ENCODE measurements around the gene CYS1. TPM values are rescaled to one million over a fixed set of nuclear protein-coding genes. Genes with fewer than 3 reads are reported as not detected.

CYS1 gene
- polyA plus RNA-seq, 3 donors: not detected

- Histone ChIP-seq H3K4me2 (replicated peaks; ENCODE audit: extremely low read depth, low read length, poor library complexity, severe bottlenecking) (no peak overlapping the region), H2AFZ (ENCODE audit: insufficient read depth, low read depth, low read length, poor library complexity, severe bottlenecking) (no peak overlapping the region), H3K27ac (ENCODE audit: low read depth in 1 of 2, low read length in 2 of 2) (no peak overlapping the region), H3K4me3 (replicated peaks in 1 of 3; ENCODE audit: low read depth in 2 of 3, low read length in 3 of 3) (no peak overlapping the region), H4K20me1 (ENCODE audit: insufficient read depth, low read length) (peaks cover 26% of the 10 kb centered on the region), H3K79me2 (ENCODE audit: insufficient read depth, low read length) (no peaks in the 10 kb centered on the region), H3K27me3 (ENCODE audit: control insufficient read depth in 2 of 2, insufficient read depth in 2 of 2, low read length in 2 of 2) (no peaks in the 10 kb centered on the region), H3K4me1 (ENCODE audit: control insufficient read depth in 1 of 2, insufficient read depth in 2 of 2, low read length in 2 of 2) (peaks cover 9 to 11% of the 10 kb centered on the region in 2 donors), H3K9me3 (replicated peaks in 1 of 2; ENCODE audit: control insufficient read depth in 1 of 2, insufficient read depth in 1 of 2, low read length in 2 of 2) (no peaks in the 10 kb centered on the region), H3K9ac (ENCODE audit: insufficient read depth, low read length, poor library complexity, severe bottlenecking) (no peak overlapping the region), H3K36me3 (replicated peaks in 1 of 2; ENCODE audit: control insufficient read depth in 1 of 2, insufficient read depth in 2 of 2, low read length in 2 of 2) (peaks cover 14 to 23% of the 10 kb centered on the region in 2 donors)
- H3K27ac Mint-ChIP-seq: peak overlapping the region in 1 of 7 donors; percentile 50
- peaks cover 23 to 25% of the 10 kb centered on the region in 2 donors for H3K36me3 Mint-ChIP-seq
- WGBS (ENCODE audit: insufficient coverage): 94% methylated on average over 30 of the region's 39 CpGs
- peaks cover 3 to 17% (median 6%) of the 10 kb centered on the region in 3 donors for H3K27me3 Mint-ChIP-seq (ENCODE audit: low read depth in 3 of 3)
- no peak for TF ChIP-seq CTCF (IDR thresholded peaks at IDR 0.05)
- no peaks in the 10 kb centered on the region for H3K9me3 Mint-ChIP-seq
- H3K4me1 Mint-ChIP-seq: peaks cover 21% of the 10 kb centered on the region
- no peak for DNase-seq
- H3K4me3 Mint-ChIP-seq: no peak overlapping the region
- intact Hi-C loops (cut with micrococcal nuclease): no loop called here
These were observed 21.8 kb downstream of the CYS1 start for GRCh38 chr2:10058251-10059015.

GRCh38 chr2:10057231-10058107, 22.7 kb downstream of the CYS1 start:
- intact Hi-C loops (cut with micrococcal nuclease): no loop called here
- H3K4me2 ChIP-seq (replicated peaks; ENCODE audit: extremely low read depth, low read length, poor library complexity, severe bottlenecking): peak overlapping the region; percentile 34
- no peak overlapping the region for H3K9ac ChIP-seq (ENCODE audit: insufficient read depth, low read length, poor library complexity, severe bottlenecking)
- H2AFZ ChIP-seq (ENCODE audit: insufficient read depth, low read depth, low read length, poor library complexity, severe bottlenecking): peak overlapping the region; percentile 35
- no peak for TF ChIP-seq CTCF (IDR thresholded peaks at IDR 0.05)
- Mint-ChIP-seq H3K4me3 (peak overlapping the region; percentile 55 to 71), H3K36me3 (peaks cover 33 to 35% of the 10 kb centered on the region in 2 donors), H3K27me3 (ENCODE audit: low read depth in 3 of 3) (peaks cover 3 to 17% (median 6%) of the 10 kb centered on the region in 3 donors), H3K4me1 (peaks cover 20% of the 10 kb centered on the region), H3K27ac (peak overlapping the region in 2 of 7 donors; percentile 52 to 77), H3K9me3 (no peaks in the 10 kb centered on the region)
- H3K9me3 ChIP-seq (replicated peaks in 1 of 2; ENCODE audit: control insufficient read depth in 1 of 2, insufficient read depth in 1 of 2, low read length in 2 of 2): no peaks in the 10 kb centered on the region
- no peak overlapping the region for H3K27ac ChIP-seq (ENCODE audit: low read depth in 1 of 2, low read length in 2 of 2)
- peak in 1 of 3 donors; percentile 72 for DNase-seq
- no peaks in the 10 kb centered on the region for H3K79me2 ChIP-seq (ENCODE audit: insufficient read depth, low read length)
- peaks cover 35% of the 10 kb centered on the region for H4K20me1 ChIP-seq (ENCODE audit: insufficient read depth, low read length)
- H3K4me3 ChIP-seq (replicated peaks in 1 of 3; ENCODE audit: low read depth in 2 of 3, low read length in 3 of 3): peak overlapping the region in 1 of 3 experiments; percentile 35
- H3K4me1 ChIP-seq (ENCODE audit: control insufficient read depth in 1 of 2, insufficient read depth in 2 of 2, low read length in 2 of 2): peaks cover 9 to 11% of the 10 kb centered on the region in 2 donors
- H3K27me3 ChIP-seq (ENCODE audit: control insufficient read depth in 2 of 2, insufficient read depth in 2 of 2, low read length in 2 of 2): no peaks in the 10 kb centered on the region
- H3K36me3 ChIP-seq (replicated peaks in 1 of 2; ENCODE audit: control insufficient read depth in 1 of 2, insufficient read depth in 2 of 2, low read length in 2 of 2): peaks cover 24 to 33% of the 10 kb centered on the region in 2 donors
- 40% methylated on average over 27 of the region's 28 CpGs for WGBS (ENCODE audit: insufficient coverage)

Measured in CD14-positive monocyte (primary cell).